IPS-11a (cell line): Measurements from ENCODE around the gene TNRC6C.

Source experiments
- H3K4me3 ChIP-seq: one replicate; pipeline ENCODE4 v1.5.1; 2013; ENCODE audit warnings: low read depth, low read length, control low read depth

The TNRC6C gene

DNA sequence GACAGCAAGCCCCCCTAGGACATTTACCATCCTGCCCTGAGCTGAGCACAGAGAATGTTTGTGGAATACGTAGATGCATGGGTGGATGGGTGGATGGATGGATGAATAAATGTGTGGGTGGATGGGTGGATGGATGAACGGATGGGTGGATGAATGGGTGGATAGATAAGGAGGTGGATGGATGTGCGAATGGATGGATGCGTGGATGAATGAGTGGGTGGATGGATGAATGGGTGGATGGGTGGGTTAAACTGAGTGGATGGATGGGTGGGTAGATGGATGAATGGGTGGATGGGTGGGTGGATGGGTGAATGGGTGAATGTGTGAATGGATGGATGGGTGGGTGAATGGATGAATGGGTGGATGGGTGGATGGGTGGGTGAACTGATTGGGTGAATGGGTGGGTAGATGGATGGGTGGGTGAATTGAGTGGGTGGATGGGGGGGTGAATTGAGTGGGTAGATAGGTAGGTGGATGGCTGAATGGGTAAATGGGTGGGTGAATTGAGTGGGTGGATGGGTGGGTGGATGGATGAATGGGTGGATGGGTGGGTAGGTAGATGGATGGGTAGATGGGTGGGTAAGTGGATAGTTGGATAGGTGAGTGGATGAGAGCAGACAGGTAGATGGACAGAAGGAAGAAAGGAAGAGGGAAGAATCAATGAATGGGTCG lies 164.9 kb downstream of the TNRC6C start:
- H3K4me3 ChIP-seq, result no peak overlapping the region

- H3K4me3 ChIP-seq, result no peak overlapping the region
Observed at GRCh38 chr17:78124081-78124835, 165.8 kb downstream of the TNRC6C start.

DNA sequence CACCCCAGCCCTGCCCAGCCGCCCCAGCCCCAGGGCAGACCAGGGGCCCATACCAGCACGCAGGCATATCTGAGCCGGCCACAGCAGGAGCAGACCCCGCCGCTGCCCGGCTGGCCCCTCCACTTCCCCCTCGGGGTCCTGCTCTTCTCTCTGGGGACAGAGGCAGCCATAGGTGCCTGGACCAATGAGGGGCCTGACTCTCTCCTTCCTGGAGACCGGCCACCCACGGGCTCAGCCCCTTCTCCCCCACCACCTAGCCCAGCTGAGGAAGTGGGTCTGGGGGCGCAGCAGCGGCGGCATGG lies 166.3 kb downstream of the TNRC6C start:
- H3K4me3 ChIP-seq, result no peak overlapping the region

GRCh38 chr17:78125138-78125913 lies 166.8 kb downstream of the TNRC6C start:
- no peak overlapping the region for H3K4me3 ChIP-seq

- no peak overlapping the region for H3K4me3 ChIP-seq
Observed at GRCh38 chr17:78125976-78126894, 167.7 kb downstream of the TNRC6C start.

- H3K4me3 ChIP-seq, result no peak overlapping the region
Observed at GRCh38 chr17:78126895-78127238, 168.4 kb downstream of the TNRC6C start.

DNA sequence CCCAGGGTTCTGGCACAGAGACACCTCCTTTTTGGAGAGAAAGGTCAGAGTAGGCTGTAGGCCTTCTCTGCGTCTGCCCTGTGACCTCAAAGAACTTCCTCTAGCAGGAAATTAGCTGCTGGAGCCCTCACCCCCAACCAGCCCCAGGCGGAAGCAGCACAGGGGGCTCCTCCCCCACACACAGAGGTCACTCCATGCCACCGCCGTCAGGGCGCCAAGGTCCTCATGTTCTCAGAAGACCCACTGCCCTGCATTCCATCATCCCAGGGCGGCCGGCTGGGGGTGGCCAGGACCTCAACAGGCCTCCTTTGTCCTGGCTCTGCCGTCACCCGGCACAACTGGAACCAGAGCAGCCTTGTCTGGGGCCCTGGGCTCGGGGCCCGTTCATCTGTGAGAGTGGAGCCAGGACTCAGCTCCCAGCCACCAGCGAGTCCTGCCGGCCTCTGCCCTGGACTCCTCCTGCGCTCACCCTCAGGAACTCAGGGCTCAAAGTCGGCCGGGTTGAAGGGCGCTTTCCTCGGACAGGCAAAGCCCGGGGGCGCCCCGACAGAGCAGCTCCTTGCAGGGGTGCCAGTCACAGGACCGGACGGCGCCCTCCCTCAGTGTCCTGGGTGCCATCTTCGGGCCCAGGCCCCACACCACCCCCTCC lies 168.9 kb downstream of the TNRC6C start:
- peak overlapping the region; percentile 54 for H3K4me3 ChIP-seq

DNA sequence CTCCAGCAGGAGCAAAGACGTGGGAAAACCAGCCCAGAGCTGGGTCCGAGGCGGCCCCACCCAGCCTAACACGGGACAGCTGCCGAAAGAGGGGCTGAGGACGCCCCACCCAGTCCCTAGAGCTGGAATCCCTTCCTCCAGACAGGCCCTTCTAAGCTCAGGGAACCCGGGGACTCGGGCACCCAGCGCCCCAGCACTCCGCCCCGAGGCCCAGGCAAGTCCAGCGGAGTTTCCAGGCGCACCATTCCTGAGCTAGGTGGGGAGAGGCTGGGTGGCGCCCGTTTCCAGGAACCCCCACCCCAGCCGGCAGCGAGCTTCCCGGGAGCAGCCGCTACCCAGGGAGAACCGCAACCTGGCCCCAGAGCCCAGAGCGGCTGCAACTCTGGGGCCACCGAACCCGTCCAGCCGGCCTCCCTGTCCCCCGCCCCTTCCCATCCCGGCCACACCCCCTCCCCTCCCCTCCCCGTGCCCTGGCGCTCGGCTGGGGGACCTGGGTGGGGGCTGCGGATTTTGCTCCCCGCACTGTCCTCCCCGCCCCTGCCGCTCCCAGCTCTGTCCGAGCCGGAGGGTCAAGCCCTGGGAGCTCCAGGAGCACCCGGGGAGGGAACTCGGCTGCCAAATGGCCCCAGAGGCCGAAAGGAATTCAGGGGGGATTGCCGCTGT lies 169.5 kb downstream of the TNRC6C start:
- H3K4me3 ChIP-seq, result peak overlapping the region; percentile 54

DNA sequence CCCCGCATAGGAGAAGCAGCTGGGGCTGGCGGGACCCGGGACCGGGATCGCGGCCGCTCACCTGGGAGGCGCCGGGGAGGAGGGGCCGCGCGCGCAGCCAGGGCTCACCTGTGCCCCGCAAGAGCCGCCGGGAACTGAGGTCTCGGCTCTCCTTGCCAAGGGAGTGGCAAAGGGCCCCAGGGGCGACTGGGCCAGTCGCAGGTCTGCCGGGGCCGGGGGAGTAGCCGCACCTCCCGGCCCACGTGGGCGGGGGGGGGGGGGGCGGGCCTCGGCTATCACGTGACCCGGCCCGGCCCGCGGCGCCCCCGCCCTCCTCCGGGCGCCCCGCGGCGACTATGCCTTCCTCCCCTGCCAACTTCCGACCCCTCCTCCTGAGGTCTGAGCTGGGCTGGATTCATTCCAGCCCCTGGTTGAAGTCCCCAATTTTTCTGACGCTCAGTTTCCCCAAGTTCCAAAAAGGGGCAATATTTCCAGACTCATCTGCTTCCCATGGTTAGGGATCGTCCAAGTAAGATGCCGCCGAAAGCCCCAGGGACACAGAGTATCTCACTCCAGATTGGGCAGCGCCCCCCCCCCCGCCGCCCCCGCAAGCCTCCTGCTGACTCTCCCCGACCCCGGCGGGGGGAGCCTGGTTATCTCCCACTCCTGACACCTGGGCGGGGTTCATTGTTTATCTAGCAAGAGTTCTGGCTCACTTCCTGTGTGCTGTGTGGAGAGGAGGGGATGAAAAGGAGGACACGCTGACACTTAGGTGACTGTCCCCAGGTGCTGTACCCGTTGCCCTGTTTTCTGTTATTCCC lies 170.2 kb downstream of the TNRC6C start, which contains the start of gene TMC6:
TSS of gene TMC6 (minus strand) at position 205 of the 800 bp plus-strand sequence. CDS start 1,923 bp downstream, outside the sequence.
- H3K4me3 ChIP-seq, result peak within 1 kb of the TSS; percentile 54

- H3K4me3 ChIP-seq, result no peak overlapping the region
Observed at GRCh38 chr17:78129351-78130089, 171.0 kb downstream of the TNRC6C start.

DNA sequence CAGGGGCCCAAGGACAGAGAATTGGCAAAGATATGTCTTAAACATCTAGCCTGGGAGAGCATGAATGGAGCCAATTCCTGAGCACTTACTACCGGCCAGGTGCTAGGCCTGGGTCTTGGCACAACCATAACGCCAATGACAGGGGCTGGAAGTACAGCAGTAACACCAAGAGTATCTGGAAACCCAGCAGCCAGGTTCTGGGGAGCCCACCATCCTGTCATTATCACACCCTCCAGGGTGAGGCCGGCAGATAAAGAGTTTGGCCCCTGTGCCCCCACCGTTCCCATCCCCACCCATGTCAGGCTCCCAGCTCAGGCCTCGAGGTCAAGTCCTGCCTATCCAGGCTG lies 171.6 kb downstream of the TNRC6C start:
- H3K4me3 ChIP-seq, result no peak overlapping the region

- H3K4me3 ChIP-seq, result no peak within 1 kb of the TSS
Observed at GRCh38 chr17:78130437-78131101, 172.1 kb downstream of the TNRC6C start, which contains the start of gene TMC8. Gene TMC8 (plus strand): TSS chr17:78130771. CDS start chr17:78131589, 818 bp downstream.

DNA sequence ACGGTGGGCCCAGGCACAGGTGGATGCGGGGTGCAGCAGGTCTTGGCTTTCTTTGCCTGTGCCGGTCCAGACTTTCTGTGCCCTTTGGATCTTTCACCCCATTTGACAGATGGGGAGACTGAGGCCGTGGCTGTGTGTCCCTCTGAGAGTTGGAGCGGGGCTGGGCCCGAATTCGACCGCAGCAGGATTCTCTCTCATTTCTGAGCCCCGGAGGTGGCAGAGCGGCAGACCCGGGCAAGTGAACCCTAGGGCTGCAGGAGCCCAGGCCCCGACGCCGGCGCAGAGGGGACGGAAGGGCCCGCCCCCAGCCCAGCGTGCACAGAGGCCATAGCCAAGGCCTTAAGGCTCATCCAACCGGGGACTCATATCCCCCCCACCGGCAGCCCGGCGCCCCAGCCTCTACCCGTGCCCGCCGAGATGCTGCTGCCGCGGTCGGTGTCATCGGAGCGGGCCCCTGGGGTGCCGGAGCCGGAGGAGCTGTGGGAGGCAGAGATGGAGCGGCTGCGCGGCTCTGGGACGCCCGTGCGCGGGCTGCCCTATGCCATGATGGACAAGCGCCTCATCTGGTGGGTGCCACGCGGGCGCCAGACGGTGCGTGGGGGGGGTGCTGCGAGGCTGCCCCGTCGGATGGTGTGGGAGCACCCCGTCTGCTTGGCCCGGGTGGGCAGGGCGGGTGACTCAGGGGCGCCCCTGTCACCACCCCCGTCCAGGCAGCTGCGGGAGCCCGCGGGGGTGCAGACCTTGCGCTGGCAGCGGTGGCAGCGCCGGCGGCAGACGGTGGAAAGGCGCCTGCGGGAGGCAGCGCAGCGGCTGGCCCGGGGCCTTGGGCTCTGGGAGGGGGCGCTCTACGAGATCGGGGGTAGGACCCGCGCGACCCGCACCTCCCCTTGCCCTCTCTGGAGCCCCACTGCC lies 172.9 kb downstream of the TNRC6C start:
- peak overlapping the region; percentile 17 for H3K4me3 ChIP-seq

DNA sequence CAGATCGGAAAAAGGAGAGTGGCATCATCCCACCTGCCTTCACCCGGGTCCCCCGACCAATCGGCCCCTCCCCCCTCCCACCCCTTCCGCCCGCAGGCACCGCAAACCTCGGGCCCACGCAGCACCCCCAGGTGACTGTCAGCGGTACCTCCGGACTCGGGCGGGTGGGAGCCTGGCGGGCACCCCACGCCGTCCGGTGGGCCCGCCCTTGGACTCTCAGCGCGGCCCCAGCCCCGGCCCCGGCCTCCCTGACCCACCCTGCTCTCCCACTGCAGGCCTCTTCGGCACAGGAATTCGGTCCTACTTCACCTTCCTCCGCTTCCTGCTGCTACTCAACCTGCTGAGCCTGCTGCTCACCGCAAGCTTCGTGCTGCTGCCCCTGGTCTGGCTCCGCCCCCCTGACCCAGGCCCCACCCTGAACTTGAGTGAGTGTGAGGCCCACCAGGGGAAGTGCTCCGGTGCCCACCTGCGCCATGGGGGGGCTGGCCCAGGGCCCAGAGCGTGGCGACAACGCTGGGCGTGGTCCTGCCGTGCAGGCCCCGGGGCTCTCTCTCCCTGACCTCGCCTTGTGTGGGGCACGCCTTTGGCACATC lies 173.7 kb downstream of the TNRC6C start:
- peak overlapping the region; percentile 17 for H3K4me3 ChIP-seq

GRCh38 chr17:78132767-78133178 lies 174.3 kb downstream of the TNRC6C start:
- no peak overlapping the region for H3K4me3 ChIP-seq
